NCI-H1105 treated with DMSO at 0.1 percent for 48 hours (cell line): Measurements from ENCODE around the gene TIGD7.
"Not testable (repeated sequence)": the region's sequence is repeated elsewhere in the genome, so short reads cannot be mapped to it uniquely, and the experiment has no call there.

Experiments
- DNase-seq: peaks from one replicate; lab custom pipeline; 2025; lab: John Stamatoyannopoulos, UW

TIGD7 gene

GRCh38 chr16:3282730-3283542 is 22.3 kb downstream of the TIGD7 start, which contains the start of gene ZNF263:
Gene ZNF263 (plus strand): TSS chr16:3283491. CDS start chr16:3283819, 328 bp downstream.
- peak; percentile 91 for DNase-seq

- DNase-seq, result peak; percentile 67
Observed at GRCh38 chr16:3282103-3282729, 23.0 kb downstream of the TIGD7 start.

- no peak for DNase-seq
Observed at GRCh38 chr16:3281222-3281820, 23.9 kb downstream of the TIGD7 start.

GRCh38 chr16:3276679-3277078 is 28.6 kb downstream of the TIGD7 start:
- DNase-seq, result no peak

DNA sequence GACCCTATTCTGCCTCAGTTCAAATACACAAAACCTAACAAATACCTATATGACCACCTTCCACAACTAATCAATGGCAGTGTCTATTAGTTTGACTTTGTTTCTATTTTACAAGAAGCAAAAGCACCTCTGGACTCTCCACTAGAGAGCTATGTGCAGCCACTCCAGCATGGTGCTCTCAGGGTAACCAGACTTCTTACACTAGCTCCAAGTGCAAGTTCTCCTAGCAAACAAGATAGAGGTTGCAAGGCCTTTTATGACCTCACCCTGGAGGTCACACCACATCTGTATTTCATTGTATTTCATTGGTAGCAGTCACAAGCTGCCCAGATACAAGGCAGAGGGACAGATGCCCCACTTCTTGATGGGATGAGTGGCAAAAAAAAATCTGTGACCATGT is 30.3 kb downstream of the TIGD7 start:
- no peak for DNase-seq

GRCh38 chr16:3274490-3274889 is 30.7 kb downstream of the TIGD7 start:
- DNase-seq, result no peak

DNA sequence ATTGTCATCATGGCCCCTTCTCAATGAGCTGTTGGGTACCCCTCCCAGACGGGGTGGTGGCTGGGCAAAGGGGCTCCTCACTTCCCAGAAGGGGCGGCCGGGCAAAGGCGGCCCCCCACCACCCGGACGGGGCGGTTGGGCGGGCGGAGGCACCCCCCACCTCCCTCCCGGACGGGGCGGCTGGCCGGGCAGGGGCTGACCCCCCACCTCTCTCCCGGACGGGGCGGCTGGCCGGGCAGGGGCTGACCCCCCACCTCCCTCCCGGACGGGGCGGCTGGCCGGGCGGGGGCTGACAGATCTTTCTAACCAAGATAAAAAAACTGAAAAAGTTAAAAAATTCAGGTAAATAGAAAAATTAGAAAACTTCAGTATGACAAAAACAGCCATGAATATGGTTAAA is 33.9 kb downstream of the TIGD7 start:
- DNase-seq, result not testable (repeated sequence)

DNA sequence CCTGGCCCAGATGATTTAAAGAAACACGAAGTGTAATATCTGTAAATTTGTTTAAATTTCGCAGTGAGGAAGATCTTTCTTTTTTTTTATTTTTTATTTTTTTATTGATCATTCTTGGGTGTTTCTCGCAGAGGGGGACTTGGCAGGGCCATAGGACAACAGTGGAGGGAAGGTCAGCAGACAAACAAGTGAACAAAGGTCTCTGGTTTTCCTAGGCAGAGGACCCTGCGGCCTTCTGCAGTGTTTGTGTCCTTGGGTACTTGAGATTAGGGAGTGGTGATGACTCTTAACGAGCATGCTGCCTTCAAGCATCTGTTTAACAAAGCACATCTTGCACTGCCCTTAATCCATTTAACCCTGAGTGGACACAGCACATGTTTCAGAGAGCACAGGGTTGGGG is 34.5 kb downstream of the TIGD7 start:
- DNase-seq, result not testable (repeated sequence)

DNA sequence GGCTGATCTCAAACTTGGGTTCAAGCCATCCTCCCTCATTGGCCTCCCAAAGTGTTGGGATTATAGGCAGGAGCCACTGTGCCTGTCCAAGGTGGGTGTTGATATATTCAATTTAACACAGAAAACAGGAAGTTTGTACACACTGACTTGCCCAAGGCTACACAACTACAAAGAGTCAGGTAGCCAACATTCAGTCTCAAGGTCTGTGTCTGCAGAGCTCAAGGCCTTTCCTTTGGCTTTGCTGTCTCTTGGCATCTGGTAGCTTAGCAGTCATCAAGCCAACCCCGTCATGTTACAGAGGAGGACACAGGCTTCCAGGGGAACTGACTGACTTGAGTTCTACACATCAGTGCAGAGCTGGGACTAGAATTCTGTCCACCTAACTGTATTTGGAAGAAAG is 36.9 kb downstream of the TIGD7 start:
- no peak for DNase-seq

GRCh38 chr16:3266873-3267537 is 38.2 kb downstream of the TIGD7 start:
- peak; percentile 45 for DNase-seq

DNA sequence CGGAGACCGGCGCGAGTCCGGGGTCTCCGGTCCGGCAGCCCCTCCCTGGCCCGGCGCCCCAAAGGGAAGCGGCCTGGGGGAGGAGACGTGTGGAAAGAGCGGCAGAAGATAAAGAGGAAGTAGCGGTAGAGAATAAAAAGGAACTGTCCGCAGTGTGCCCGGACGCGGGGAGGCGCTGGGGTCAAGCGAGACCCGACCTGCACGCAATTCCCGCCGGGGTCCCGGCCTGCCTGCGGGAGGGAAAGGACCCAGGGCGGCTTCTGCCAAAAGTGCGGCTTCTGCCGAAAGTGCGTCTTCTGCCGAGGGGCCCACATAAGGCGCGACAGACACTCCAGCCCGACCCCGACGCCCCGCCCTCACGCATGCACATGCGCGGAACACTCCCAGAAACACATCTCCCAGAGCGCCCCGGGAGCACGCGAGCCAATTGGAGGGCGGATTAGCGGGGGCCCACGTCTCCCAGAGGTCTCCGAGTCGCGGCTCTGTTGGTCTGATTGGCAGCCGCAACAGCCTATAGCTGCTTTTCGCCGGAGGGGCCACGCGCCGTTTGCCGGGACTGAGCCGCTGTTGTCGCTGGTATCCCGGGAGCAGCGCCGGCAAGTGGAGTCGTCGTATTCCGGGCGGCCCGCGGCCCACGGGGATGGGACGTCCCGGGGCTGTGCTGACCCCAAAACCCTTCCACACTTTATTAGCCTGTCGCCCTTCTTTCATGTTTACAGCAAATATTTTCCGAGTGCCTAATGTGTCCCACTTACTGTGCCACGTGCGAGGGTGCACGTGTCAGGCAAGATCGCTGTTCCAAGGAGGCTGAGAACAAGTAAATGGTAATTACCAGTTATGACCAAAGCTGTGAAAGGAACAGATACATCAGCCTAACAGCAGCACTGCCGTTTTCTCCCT is 40.8 kb downstream of the TIGD7 start:
- DNase-seq, result peak; percentile 91

DNA sequence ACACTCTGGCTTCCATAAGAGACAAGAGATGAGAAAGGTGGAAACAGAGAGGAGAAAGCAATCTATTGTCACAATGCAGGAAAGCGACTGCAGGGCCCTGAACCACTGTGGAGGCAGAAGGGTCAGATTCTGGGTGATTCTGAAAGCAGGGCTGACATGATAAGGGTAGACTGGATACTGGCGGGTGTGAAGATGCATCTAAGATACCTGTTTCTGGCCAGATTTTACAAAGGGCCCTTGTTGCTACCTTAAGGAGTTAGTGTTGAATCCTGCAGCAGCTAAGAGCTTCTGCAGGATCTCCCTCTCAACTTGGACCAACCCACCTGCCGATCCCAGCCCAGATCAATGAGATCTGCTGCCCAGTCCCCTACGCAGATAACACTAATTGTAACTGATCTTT is 42.7 kb downstream of the TIGD7 start:
- DNase-seq, result no peak

GRCh38 chr16:3259836-3260235 is 45.4 kb downstream of the TIGD7 start:
- DNase-seq, result no peak

- no peak for DNase-seq
Observed at GRCh38 chr16:3256866-3257465, 48.3 kb downstream of the TIGD7 start.

DNA sequence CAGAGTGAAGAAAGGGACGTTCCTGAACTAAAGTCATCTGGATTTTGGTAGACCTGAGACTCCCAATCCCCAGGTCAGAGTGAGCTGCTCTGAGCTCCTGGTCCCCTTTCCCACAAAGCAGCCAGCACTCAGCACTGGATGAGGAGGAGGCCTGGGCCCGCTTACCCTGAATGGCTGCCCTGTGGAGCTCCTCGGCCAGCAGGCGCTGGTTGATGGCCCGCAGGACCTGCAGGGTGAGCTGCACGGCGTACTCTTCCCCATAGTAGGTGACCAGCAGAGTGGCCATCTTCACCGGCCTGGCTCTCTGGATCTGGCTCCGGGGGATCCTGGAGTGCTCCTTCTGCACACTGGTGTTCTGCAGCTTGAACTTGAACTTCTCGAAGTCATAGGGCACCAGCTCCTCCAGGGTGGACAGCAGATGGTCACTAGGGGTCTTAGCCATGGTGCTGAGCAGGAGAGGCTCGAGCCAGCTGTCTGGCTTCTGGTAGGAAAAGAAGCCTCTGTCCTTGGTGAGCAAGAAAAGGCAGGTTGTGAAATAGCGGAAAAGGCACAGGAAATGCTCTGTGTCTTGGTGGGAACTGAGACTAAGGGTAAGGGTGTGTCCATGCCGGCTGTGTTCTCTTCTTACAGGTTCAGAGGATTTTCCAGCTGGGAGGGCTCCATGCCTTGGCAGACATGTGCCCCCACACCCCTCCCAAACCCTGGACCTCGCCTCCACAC is 48.9 kb downstream of the TIGD7 start, which contains the start of gene MEFV:
Gene MEFV, minus strand, starts transcription at position 488 of the 720 bp plus-strand sequence. Its CDS starts 46 bp downstream, at position 442.
- DNase-seq, result no peak

- DNase-seq, result no peak
Observed at GRCh38 chr16:3254309-3254708, 50.9 kb downstream of the TIGD7 start.

GRCh38 chr16:3252967-3253366 is 52.3 kb downstream of the TIGD7 start:
- no peak for DNase-seq

DNA sequence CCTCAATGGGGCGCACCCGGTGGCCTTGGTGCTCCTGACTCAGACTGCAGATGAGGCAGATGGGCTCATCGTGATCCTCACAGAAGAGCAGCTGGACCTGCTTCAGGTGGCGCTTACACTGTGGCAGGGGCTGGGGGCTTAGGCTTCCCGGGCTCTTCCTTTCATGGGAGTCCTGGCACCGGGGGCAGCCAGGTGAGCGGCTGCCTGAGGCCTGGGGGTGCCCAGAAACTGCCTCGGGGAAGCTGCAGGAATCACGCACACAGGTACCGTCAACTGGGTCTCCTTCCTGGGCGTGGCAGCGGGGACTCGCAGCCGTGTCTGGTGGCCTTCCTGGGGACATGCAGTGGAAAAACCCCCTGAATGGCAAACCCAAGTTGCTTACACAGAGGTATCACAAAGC is 55.8 kb downstream of the TIGD7 start:
- no peak for DNase-seq

DNA sequence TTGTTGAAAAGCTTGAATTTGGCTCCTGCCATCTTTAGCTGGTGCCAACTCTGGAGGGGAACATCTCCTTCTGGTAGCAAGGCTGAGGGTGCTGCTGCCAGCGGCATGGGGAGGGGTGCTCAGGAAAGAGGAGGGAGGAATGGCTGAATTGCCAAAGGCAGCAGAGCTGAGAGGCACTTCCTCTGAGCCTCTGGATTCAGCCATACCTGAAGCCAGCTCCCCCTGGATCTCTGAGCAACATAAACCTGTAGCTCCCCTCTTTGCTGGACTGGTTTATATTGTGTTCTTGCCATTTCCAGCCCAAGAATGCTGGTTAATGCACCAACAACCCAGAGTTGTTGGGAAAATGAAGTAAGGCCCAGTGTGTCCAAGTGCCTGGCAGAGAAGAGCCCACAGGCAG is 56.2 kb downstream of the TIGD7 start:
- DNase-seq, result no peak
